Hepatocyte (in vitro differentiated cells): Measurements from ENCODE around the gene CHD1. TPM values are rescaled to one million over a fixed set of nuclear protein-coding genes. Genes with fewer than 3 reads are reported as not detected.

ENCODE experiments used
- DNase-seq: peaks from one replicate; pipeline ENCODE4 v3.0.0-alpha.2; 2016; ENCODE audit warnings: low spot score
- H2AFZ ChIP-seq: fragments of 200-600 bp; sonication (generic); 2 replicates; pipeline ENCODE4 v1.6.0; 2016; ENCODE audit warnings: antibody characterized with exemption, mild to moderate bottlenecking
- H3K27ac ChIP-seq: fragments of 200-600 bp; sonication (generic); 2 replicates; pipeline ENCODE4 v1.5.1; 2016; ENCODE audit warnings: mild to moderate bottlenecking
- H3K27me3 ChIP-seq: fragments of 200-600 bp; sonication (generic); 2 replicates; pipeline ENCODE4 v1.6.1; 2016
- H3K36me3 ChIP-seq: fragments of 200-600 bp; sonication (generic); replicated peaks from 2 replicates; pipeline ENCODE4 v1.5.1; 2016; ENCODE audit warnings: low read depth; ENCODE audit not compliant: insufficient read depth
- H3K4me1 ChIP-seq: fragments of 200-600 bp; sonication (generic); 2 replicates; pipeline ENCODE4 v1.5.1; 2016; ENCODE audit warnings: mild to moderate bottlenecking, moderate library complexity; ENCODE audit not compliant: insufficient read depth
- H3K4me2 ChIP-seq: fragments of 200-600 bp; sonication (generic); 2 replicates; pipeline ENCODE4 v1.6.0; 2016
- H3K4me3 ChIP-seq: fragments of 200-600 bp; sonication (generic); 2 replicates; pipeline ENCODE4 v1.5.1; 2016; ENCODE audit warnings: mild to moderate bottlenecking
- H3K79me2 ChIP-seq: fragments of 200-600 bp; sonication (generic); 2 replicates; pipeline ENCODE4 v1.6.0; 2017; ENCODE audit warnings: mild to moderate bottlenecking
- H3K9me2 ChIP-seq: fragments of 200-600 bp; sonication (generic); replicated peaks from 2 replicates; pipeline ENCODE4 v1.6.0; 2017; ENCODE audit warnings: mild to moderate bottlenecking; ENCODE audit not compliant: insufficient read depth
- H3K9me3 ChIP-seq: fragments of 200-600 bp; sonication (generic); 2 replicates; pipeline ENCODE4 v1.5.1; 2016; ENCODE audit warnings: low read depth, mild to moderate bottlenecking
- H4K20me1 ChIP-seq: fragments of 200-600 bp; sonication (generic); 2 replicates; pipeline ENCODE4 v1.6.0; 2016; ENCODE audit warnings: mild to moderate bottlenecking; ENCODE audit not compliant: insufficient read depth, poor library complexity, severe bottlenecking
- CTCF ChIP-seq: fragments of 200-600 bp; sonication (generic); IDR thresholded peaks from 2 replicates; pipeline ENCODE4 v1.5.1; 2016; ENCODE audit warnings: antibody characterized with exemption, mild to moderate bottlenecking; ENCODE audit not compliant: poor library complexity
- EZH2 ChIP-seq: fragments of 200-600 bp; sonication (generic); IDR thresholded peaks from 2 replicates; pipeline ENCODE4 v1.6.1; 2016; ENCODE audit warnings: antibody characterized with exemption, mild to moderate bottlenecking, borderline replicate concordance
- EZH2phosphoT487 ChIP-seq: fragments of 200-600 bp; sonication (generic); IDR thresholded peaks from one replicate; pipeline ENCODE4 v1.6.1; 2018; ENCODE audit warnings: antibody characterized with exemption, mild to moderate bottlenecking, low read depth, moderate library complexity; ENCODE audit not compliant: unreplicated experiment, severe bottlenecking
- WGBS: methylation state at CpG from one replicate; pipeline ENCODE4 v1.1.6; 2016; ENCODE audit warnings: low lambda C conversion rate; ENCODE audit errors: missing lambda C conversion rate; 5-methylcytosine and 5-hydroxymethylcytosine counted together
- polyA plus RNA-seq: library from polyadenylated mRNA; unstranded; fragments of >200 nt; fragmentation: Nextera tagmentation; extraction: Ambion mirVana; gene quantifications from 2 replicates; pipeline ENCODE4 v1.2.1, GENCODE V29; 2016
- total RNA-seq: library from RNA; depleted of rRNA; stranded (reverse); fragments of >200 nt; gene quantifications from 2 replicates; pipeline ENCODE4 v1.2.3, GENCODE V29; 2014

CHD1 gene
- total and polyA plus RNA-seq, 2 experiments from 2014 or later: 14.2 to 81.4 TPM

GRCh38 chr5:98836175-98836574 lies 92.6 kb downstream of the CHD1 start:
- no peak overlapping the region for H3K4me2 ChIP-seq
- DNase-seq: no peak
- no peak overlapping the region for H3K4me3 ChIP-seq
- WGBS: 83% methylated on average over 5 of the region's 5 CpGs
- no peaks in the 10 kb centered on the region for H3K4me1 ChIP-seq
- H3K9me2 ChIP-seq: no peaks in the 10 kb centered on the region
- H3K79me2 ChIP-seq: no peaks in the 10 kb centered on the region
- no peak overlapping the region for H2AFZ ChIP-seq
- no peaks in the 10 kb centered on the region for H3K27me3 ChIP-seq
- no peak for TF ChIP-seq EZH2phosphoT487
- no peak overlapping the region for H3K27ac ChIP-seq
- H3K9me3 ChIP-seq: no peaks in the 10 kb centered on the region
- no peaks in the 10 kb centered on the region for H3K36me3 ChIP-seq
- H4K20me1 ChIP-seq: no peaks in the 10 kb centered on the region

GRCh38 chr5:98827588-98828284 lies 101.1 kb downstream of the CHD1 start:
- Histone ChIP-seq H3K79me2 (no peaks in the 10 kb centered on the region), H3K4me2 (no peak overlapping the region), H3K9me2 (no peaks in the 10 kb centered on the region), H2AFZ (no peak overlapping the region), H3K4me3 (no peak overlapping the region), H3K27me3 (no peaks in the 10 kb centered on the region), H4K20me1 (no peaks in the 10 kb centered on the region), H3K4me1 (no peaks in the 10 kb centered on the region), H3K36me3 (no peaks in the 10 kb centered on the region), H3K9me3 (no peaks in the 10 kb centered on the region), H3K27ac (no peak overlapping the region)
- no peak for TF ChIP-seq EZH2phosphoT487
- no peak for TF ChIP-seq EZH2
- no peak for TF ChIP-seq CTCF
- no peak for DNase-seq
- 76% methylated on average over 7 of the region's 7 CpGs for WGBS

GRCh38 chr5:98827161-98827560 lies 101.6 kb downstream of the CHD1 start:
- Histone ChIP-seq H3K9me2 (no peaks in the 10 kb centered on the region), H3K4me1 (no peaks in the 10 kb centered on the region), H3K27ac (no peak overlapping the region), H3K4me2 (no peak overlapping the region), H4K20me1 (no peaks in the 10 kb centered on the region), H2AFZ (no peak overlapping the region), H3K9me3 (no peaks in the 10 kb centered on the region), H3K79me2 (no peaks in the 10 kb centered on the region), H3K4me3 (no peak overlapping the region), H3K36me3 (no peaks in the 10 kb centered on the region), H3K27me3 (no peaks in the 10 kb centered on the region)
- peak; percentile 64 for TF ChIP-seq CTCF
- TF ChIP-seq EZH2: no peak
- TF ChIP-seq EZH2phosphoT487: no peak
- WGBS: 37% methylated on average over 1 of the region's 1 CpG
- peak; percentile 39 for DNase-seq

- Histone ChIP-seq H3K9me3 (no peaks in the 10 kb centered on the region), H4K20me1 (no peaks in the 10 kb centered on the region), H3K4me2 (no peak overlapping the region), H3K27ac (no peak overlapping the region), H3K4me3 (no peak overlapping the region), H3K27me3 (no peaks in the 10 kb centered on the region), H3K36me3 (no peaks in the 10 kb centered on the region), H3K9me2 (no peaks in the 10 kb centered on the region), H3K79me2 (no peaks in the 10 kb centered on the region), H3K4me1 (no peaks in the 10 kb centered on the region), H2AFZ (no peak overlapping the region)
- 90% methylated on average over 4 of the region's 4 CpGs for WGBS
- DNase-seq: no peak
- no peak for TF ChIP-seq EZH2
- TF ChIP-seq CTCF: no peak
- no peak for TF ChIP-seq EZH2phosphoT487
These were observed 103.0 kb downstream of the CHD1 start for GRCh38 chr5:98825582-98826375.
